H1 (cell line): ENCODE data around the gene STK40. TPM values are rescaled to one million over a fixed set of nuclear protein-coding genes. Genes with fewer than 3 reads are reported as not detected.

Experiments used
- BCL11A ChIP-seq, 2 experiments: IDR thresholded peaks; one replicate each; pipeline ENCODE4 v1.6.1; 2011; ENCODE audit warnings: low read depth in 2 of 2, low read length in 2 of 2, mild to moderate bottlenecking in 2 of 2
- FOSL1 ChIP-seq: IDR thresholded peaks from 2 replicates; pipeline ENCODE4 v1.6.1; 2011; ENCODE audit warnings: mild to moderate bottlenecking, low read depth, low read length, moderate library complexity; ENCODE audit not compliant: insufficient read depth
- HDAC2 ChIP-seq, 2 experiments: fragments of 300-600 bp in 1 of 2; sonication (generic) in 1 of 2; IDR thresholded peaks; 2 replicates each; pipeline ENCODE4 v1.6.1; 2011 to 2012; ENCODE audit warnings: low read depth in 2 of 2, low read length in 2 of 2, mild to moderate bottlenecking in 2 of 2, moderate library complexity in 2 of 2, borderline replicate concordance in 1 of 2, inconsistent platforms in 1 of 2
- JUN ChIP-seq: IDR thresholded peaks from 2 replicates; pipeline ENCODE4 v1.6.1; 2011; ENCODE audit warnings: low read depth, mild to moderate bottlenecking, improper control_type of control experiment, low read length
- PHF8 ChIP-seq: fragments of 200-600 bp; sonication (generic); conservative IDR thresholded peaks from 2 replicates; pipeline ENCODE4 v1.7.1; 2012; ENCODE audit warnings: low read depth, mild to moderate bottlenecking, inconsistent platforms, low read length, moderate library complexity
- RAD21 ChIP-seq, 2 experiments: IDR thresholded peaks in 1 of 2; conservative IDR thresholded peaks in 1 of 2; 2 replicates each; pipeline ENCODE4 v1.6.1; 2011; ENCODE audit warnings: low read depth in 2 of 2, low read length in 2 of 2, improper control_type of control experiment in 1 of 2, inconsistent platforms in 1 of 2, mild to moderate bottlenecking in 1 of 2, moderate library complexity in 1 of 2
- RBBP5 ChIP-seq: IDR thresholded peaks from 2 replicates; pipeline ENCODE4 v1.7.1; 2012; ENCODE audit warnings: low read depth, mild to moderate bottlenecking, inconsistent platforms, low read length, moderate library complexity, borderline replicate concordance
- RFX5 ChIP-seq: IDR thresholded peaks from 2 replicates; pipeline ENCODE4 v1.6.1; 2011; ENCODE audit warnings: low read depth, low read length, improper control_type of control experiment, borderline replicate concordance
- RNF2 ChIP-seq: fragments of 200-900, 300-1000 bp; sonication (generic); IDR thresholded peaks from 2 replicates; pipeline ENCODE4 v1.7.1; 2016; ENCODE audit warnings: borderline replicate concordance, low read depth, mild to moderate bottlenecking, antibody characterized with exemption, low read length; ENCODE audit not compliant: poor library complexity, severe bottlenecking; ENCODE audit errors: missing control alignments
- RXRA ChIP-seq: IDR thresholded peaks from 2 replicates; pipeline ENCODE4 v1.6.1; 2011; ENCODE audit warnings: low read depth, mild to moderate bottlenecking, low read length, moderate library complexity; ENCODE audit not compliant: insufficient read depth
- SIRT6 ChIP-seq: IDR thresholded peaks from one replicate; pipeline ENCODE4 v1.7.1; 2012; ENCODE audit warnings: low read length, inconsistent platforms
- SP2 ChIP-seq: IDR thresholded peaks from 2 replicates; pipeline ENCODE4 v1.6.1; 2012; ENCODE audit warnings: mild to moderate bottlenecking, low read length, inconsistent platforms
- SRF ChIP-seq: IDR thresholded peaks from 2 replicates; pipeline ENCODE4 v1.6.1; 2011; ENCODE audit warnings: mild to moderate bottlenecking, low read depth, low read length, moderate library complexity
- SUZ12 ChIP-seq: fragments of 200-600 bp; sonication (generic); IDR thresholded peaks from 2 replicates; pipeline ENCODE4 v1.6.1; 2012; ENCODE audit warnings: mild to moderate bottlenecking, inconsistent platforms, low read length, moderate library complexity, mixed read lengths
- TEAD4 ChIP-seq: IDR thresholded peaks from 2 replicates; pipeline ENCODE4 v1.6.1; 2012; ENCODE audit warnings: low read depth, low read length, inconsistent platforms, mixed read lengths
- ZNF274 ChIP-seq: IDR thresholded peaks from 2 replicates; pipeline ENCODE4 v1.7.0; 2012; ENCODE audit warnings: low read length, borderline replicate concordance; ENCODE audit errors: extremely low read depth
- polyA plus RNA-seq, 7 experiments: library from polyadenylated mRNA; depleted of rRNA in 3 of 7; stranded (reverse) in 5 of 7; unstranded in 2 of 7; fragments of >200 nt in 5 of 7; fragments of 200-250 nt in 2 of 7; gene quantifications; 1 replicate in 5 of 7; 2 replicates in 1 of 7; 4 replicates in 1 of 7; pipeline versions ENCODE4 v1.2.1 to v1.2.3, GENCODE V29; 2011 to 2013; ENCODE audit warnings: missing spikeins in 2 of 7, mixed read lengths in 2 of 7
- total RNA-seq: library from RNA; stranded (reverse); fragmentation: NEBNext Ultra II Directional; extraction: Animal tissue kit (Norgen Biotek cat#: 25700); gene quantifications from 2 replicates; pipeline ENCODE4 v1.2.1, GENCODE V29; 2021
- TF ChIP-seq, protein P1 (sequence below): IDR thresholded peaks from 2 replicates; pipeline ENCODE4 v1.6.1; 2011; ENCODE audit warnings: low read depth, mild to moderate bottlenecking, low read length; ENCODE audit not compliant: insufficient read depth

The STK40 gene
- total and polyA plus RNA-seq, 2 of the 8 experiments (the other 6 are each of a cell fraction or from before 2014, with no cell fraction given) = 13.6 to 28.6 TPM

DNA sequence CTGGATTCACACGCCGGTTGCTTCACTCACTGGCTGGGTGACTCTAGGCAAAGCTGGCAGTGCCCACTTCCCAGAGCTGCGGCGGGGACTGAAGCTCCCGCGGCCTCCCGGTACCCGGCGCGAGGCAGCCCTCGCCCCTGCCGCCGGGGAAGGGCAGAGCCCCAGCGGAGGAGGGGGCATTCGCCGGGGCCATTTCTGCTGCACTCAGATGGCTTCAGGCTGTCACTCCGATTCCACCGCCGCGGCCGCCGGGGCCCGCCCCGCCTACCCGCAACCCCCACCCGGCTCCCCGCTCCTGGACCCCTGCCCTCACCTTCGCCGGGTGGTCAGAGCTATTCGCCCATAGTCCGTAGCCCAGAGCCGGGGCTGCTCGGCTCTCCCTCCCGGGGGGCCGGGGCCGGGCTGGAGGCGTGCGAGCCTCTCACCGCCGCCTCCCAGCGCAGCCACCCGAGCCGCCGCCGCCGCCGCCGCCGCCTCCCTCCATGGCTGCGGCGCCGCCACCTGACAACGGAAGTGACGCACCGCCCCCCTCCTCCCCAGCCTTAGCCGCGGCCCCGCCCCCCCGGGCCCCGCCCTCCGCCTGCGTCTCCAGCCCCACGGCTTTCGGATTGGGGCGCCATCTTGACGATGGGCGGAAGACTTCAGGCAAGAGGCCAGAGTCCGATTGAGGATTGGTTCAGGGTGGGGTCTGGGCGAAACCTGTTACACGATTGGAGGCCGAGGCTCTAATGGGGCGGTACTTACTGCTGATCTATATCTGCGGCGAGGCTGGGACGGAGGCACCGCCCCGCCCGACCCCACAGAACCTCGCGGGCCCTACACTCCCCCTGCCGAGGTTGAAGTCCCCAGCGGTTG is at the start of gene STK40 (continued):
- TF ChIP-seq BCL11A (IDR thresholded peaks at IDR 0.05; ENCODE audit: low read depth in 2 of 2, low read length in 2 of 2) = no peak
- TF ChIP-seq RAD21 (IDR thresholded peaks at IDR 0.05 in 1 of 2, conservative IDR thresholded peaks at IDR 0.05 in 1 of 2; ENCODE audit: low read depth in 2 of 2, low read length in 2 of 2) = no peak
- TF ChIP-seq RXRA = no peak
- TF ChIP-seq, protein P1, sequence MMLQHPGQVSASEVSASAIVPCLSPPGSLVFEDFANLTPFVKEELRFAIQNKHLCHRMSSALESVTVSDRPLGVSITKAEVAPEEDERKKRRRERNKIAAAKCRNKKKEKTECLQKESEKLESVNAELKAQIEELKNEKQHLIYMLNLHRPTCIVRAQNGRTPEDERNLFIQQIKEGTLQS = no peak
- TF ChIP-seq SIRT6 = no peak
- TF ChIP-seq ZNF274 = no peak
- peak; percentile 75 for TF ChIP-seq PHF8
- peak; percentile 79 for TF ChIP-seq SP2
- no peak for TF ChIP-seq FOSL1
- TF ChIP-seq SUZ12 = no peak
- no peak for TF ChIP-seq TEAD4
- no peak for TF ChIP-seq HDAC2 (IDR thresholded peaks at IDR 0.05; ENCODE audit: borderline replicate concordance in 1 of 2, low read depth in 2 of 2, low read length in 2 of 2)
- no peak for TF ChIP-seq RBBP5
- no peak for TF ChIP-seq RNF2
- TF ChIP-seq RFX5 = no peak
- TF ChIP-seq SRF = no peak
- no peak for TF ChIP-seq JUN
